Muscle layer of duodenum (tissue), 2 donors: Measurements from ENCODE around the gene CEP112.
A peak's percentile ranks its signal among the peaks of the same experiment; 100 is the strongest.
"Not testable (repeated sequence)": the region's sequence is repeated elsewhere in the genome, so short reads cannot be mapped to it uniquely, and the experiment has no call there.

ENCODE experiments used
- H3K27ac ChIP-seq: one replicate; pipeline ENCODE4 v1.7.0; 2013; ENCODE audit warnings: mild to moderate bottlenecking, low read length
- H3K27me3 ChIP-seq: one replicate; pipeline ENCODE4 v1.7.0; 2013; ENCODE audit warnings: low read depth, mild to moderate bottlenecking, control low read depth, low read length
- H3K36me3 ChIP-seq, 2 donors: one replicate each; pipeline ENCODE4 v1.7.0; 2013; ENCODE audit warnings: low read length in 2 of 2, control low read depth in 1 of 2, mild to moderate bottlenecking in 1 of 2; ENCODE audit not compliant: insufficient read depth in 2 of 2, control insufficient read depth in 1 of 2
- H3K4me1 ChIP-seq, 2 donors: one replicate each; pipeline ENCODE4 v1.7.0; 2013; ENCODE audit warnings: low read length in 2 of 2, mild to moderate bottlenecking in 2 of 2, control low read depth in 1 of 2, moderate library complexity in 1 of 2; ENCODE audit not compliant: insufficient read depth in 2 of 2, control insufficient read depth in 1 of 2
- H3K4me3 ChIP-seq, 2 donors: one replicate each; pipeline ENCODE4 v1.7.0; 2013; ENCODE audit warnings: low read length in 2 of 2, low read depth in 1 of 2, mild to moderate bottlenecking in 1 of 2
- H3K9me3 ChIP-seq, 2 donors: one replicate each; pipeline ENCODE4 v1.7.0; 2013; ENCODE audit warnings: low read length in 2 of 2, control low read depth in 1 of 2, mild to moderate bottlenecking in 1 of 2; ENCODE audit not compliant: control insufficient read depth in 1 of 2
- donor health status: healthy.

Gene CEP112

GRCh38 chr17:65797809-65798208, 394.1 kb downstream of the CEP112 start:
- Histone ChIP-seq H3K27me3 (no peaks in the 10 kb centered on the region), H3K27ac (no peak overlapping the region), H3K4me3 (no peak overlapping the region), H3K4me1 (no peaks in the 10 kb centered on the region), H3K36me3 (no peaks in the 10 kb centered on the region), H3K9me3 (peaks cover 4 to 6% of the 10 kb centered on the region in 2 donors)

- H3K4me1 ChIP-seq = no peaks in the 10 kb centered on the region
- H3K27me3 ChIP-seq = no peaks in the 10 kb centered on the region
- no peak overlapping the region for H3K4me3 ChIP-seq
- no peak overlapping the region for H3K27ac ChIP-seq
- H3K9me3 ChIP-seq = peaks cover under 1 to 4% of the 10 kb centered on the region in 2 donors
- no peaks in the 10 kb centered on the region for H3K36me3 ChIP-seq
Measured at GRCh38 chr17:65797101-65797500, 394.8 kb downstream of the CEP112 start.

GRCh38 chr17:65794572-65794971, 397.4 kb downstream of the CEP112 start:
- Histone ChIP-seq H3K27me3 (no peaks in the 10 kb centered on the region), H3K9me3 (no peaks in the 10 kb centered on the region), H3K27ac (no peak overlapping the region), H3K4me3 (no peak overlapping the region), H3K4me1 (no peaks in the 10 kb centered on the region), H3K36me3 (no peaks in the 10 kb centered on the region)

GRCh38 chr17:65790241-65790640, 401.7 kb downstream of the CEP112 start:
- no peak overlapping the region for H3K27ac ChIP-seq
- H3K27me3 ChIP-seq = no peaks in the 10 kb centered on the region
- peaks cover 0 to 9% of the 10 kb centered on the region in 2 donors for H3K4me1 ChIP-seq
- no peaks in the 10 kb centered on the region for H3K9me3 ChIP-seq
- H3K4me3 ChIP-seq = no peak overlapping the region
- H3K36me3 ChIP-seq = no peaks in the 10 kb centered on the region

GRCh38 chr17:65787503-65787902, 404.4 kb downstream of the CEP112 start:
- Histone ChIP-seq H3K36me3 (no peaks in the 10 kb centered on the region), H3K27me3 (no peaks in the 10 kb centered on the region), H3K4me1 (peaks cover 0 to 18% of the 10 kb centered on the region in 2 donors), H3K9me3 (no peaks in the 10 kb centered on the region), H3K4me3 (no peak overlapping the region), H3K27ac (no peak overlapping the region)

GRCh38 chr17:65786479-65786878, 405.5 kb downstream of the CEP112 start:
- Histone ChIP-seq H3K27me3 (no peaks in the 10 kb centered on the region), H3K9me3 (peaks cover 0 to 3% of the 10 kb centered on the region in 2 donors), H3K4me3 (no peak overlapping the region), H3K36me3 (no peaks in the 10 kb centered on the region), H3K27ac (no peak overlapping the region), H3K4me1 (peaks cover 0 to 18% of the 10 kb centered on the region in 2 donors)

- Histone ChIP-seq H3K9me3 (peaks cover 0 to 3% of the 10 kb centered on the region in 2 donors), H3K4me1 (peaks cover 0 to 18% of the 10 kb centered on the region in 2 donors), H3K27me3 (no peaks in the 10 kb centered on the region), H3K36me3 (no peaks in the 10 kb centered on the region), H3K4me3 (no peak overlapping the region), H3K27ac (peak overlapping the region; percentile 16)
Measured at GRCh38 chr17:65785109-65785508, 406.8 kb downstream of the CEP112 start.

- H3K9me3 ChIP-seq = peaks cover 0 to 3% of the 10 kb centered on the region in 2 donors
- H3K4me1 ChIP-seq = peaks cover 0 to 18% of the 10 kb centered on the region in 2 donors
- no peaks in the 10 kb centered on the region for H3K27me3 ChIP-seq
- no peak overlapping the region for H3K4me3 ChIP-seq
- H3K36me3 ChIP-seq = no peaks in the 10 kb centered on the region
- no peak overlapping the region for H3K27ac ChIP-seq
Measured at GRCh38 chr17:65783845-65784334, 408.0 kb downstream of the CEP112 start.

- not testable (repeated sequence) for H3K9me3 ChIP-seq, H3K27me3 ChIP-seq, H3K4me3 ChIP-seq, H3K27ac ChIP-seq, H3K36me3 ChIP-seq
- peaks cover 0 to 13% of the 10 kb centered on the region in 2 donors for H3K4me1 ChIP-seq
Measured at GRCh38 chr17:65782104-65782706, 409.7 kb downstream of the CEP112 start.

- Histone ChIP-seq H3K36me3 (no peaks in the 10 kb centered on the region), H3K4me1 (peaks cover 0 to 9% of the 10 kb centered on the region in 2 donors), H3K4me3 (no peak overlapping the region), H3K27ac (no peak overlapping the region), H3K27me3 (no peaks in the 10 kb centered on the region), H3K9me3 (peaks cover 0 to 3% of the 10 kb centered on the region in 2 donors)
Measured at GRCh38 chr17:65780111-65780510, 411.8 kb downstream of the CEP112 start.

- Histone ChIP-seq H3K4me3 (no peak overlapping the region), H3K4me1 (no peaks in the 10 kb centered on the region), H3K36me3 (no peaks in the 10 kb centered on the region), H3K9me3 (no peaks in the 10 kb centered on the region), H3K27me3 (no peaks in the 10 kb centered on the region), H3K27ac (no peak overlapping the region)
Measured at GRCh38 chr17:65776890-65777289, 415.0 kb downstream of the CEP112 start.

GRCh38 chr17:65774787-65775186, 417.1 kb downstream of the CEP112 start:
- Histone ChIP-seq H3K9me3 (no peaks in the 10 kb centered on the region), H3K27me3 (no peaks in the 10 kb centered on the region), H3K4me3 (no peak overlapping the region), H3K27ac (no peak overlapping the region), H3K36me3 (no peaks in the 10 kb centered on the region), H3K4me1 (no peaks in the 10 kb centered on the region)
